WTC11 (cell line): ENCODE data around the gene VSIR. TPM values are rescaled to one million over a fixed set of nuclear protein-coding genes. Genes with fewer than 3 reads are reported as not detected.

Experiments
- ATAC-seq: fragments of 200-7000 bp; cut with Tn5 transposase; 2 replicates; pipeline ENCODE4 v1.10.0; 2021; ENCODE audit warnings: mild to moderate bottlenecking, moderate library complexity
- CTCF ChIA-PET: fragments of 300-600 bp; sonication (Branson Sonifier 250); formaldehyde crosslinking; loops from one replicate; lab custom pipeline; 2021; ENCODE audit warnings: antibody characterized with exemption; lab: Charles Lee
- POLR2A ChIA-PET: fragments of 350-600 bp; sonication (Branson Sonifier 250); formaldehyde crosslinking; loops from one replicate; lab custom pipeline; 2021; ENCODE audit warnings: antibody characterized with exemption; lab: Charles Lee
- DNase-seq: peaks from one replicate; pipeline ENCODE4 v3.0.0; 2021; ENCODE audit warnings: low spot score
- H3K27ac Mint-ChIP-seq: 2 replicates; pipeline ENCODE4 v1.8.0; 2021; ENCODE audit warnings: mixed read lengths
- H3K27me3 Mint-ChIP-seq: 2 replicates; pipeline ENCODE4 v1.8.0; 2021; ENCODE audit warnings: low read depth, mild to moderate bottlenecking, moderate library complexity, mixed read lengths
- H3K36me3 Mint-ChIP-seq: 2 replicates; pipeline ENCODE4 v1.8.0; 2021; ENCODE audit warnings: mixed read lengths
- H3K4me1 Mint-ChIP-seq: 2 replicates; pipeline ENCODE4 v1.8.0; 2022; ENCODE audit warnings: mixed read lengths
- H3K4me3 Mint-ChIP-seq: 2 replicates; pipeline ENCODE4 v1.8.0; 2021; ENCODE audit warnings: mild to moderate bottlenecking, moderate library complexity, mixed read lengths
- H3K9me3 Mint-ChIP-seq: 2 replicates; pipeline ENCODE4 v1.8.0; 2021; ENCODE audit warnings: mixed read lengths
- AFF4 ChIP-seq: sonication (generic); formaldehyde crosslinking; IDR thresholded peaks from 2 replicates; pipeline ENCODE4 v1.8.1; 2023; ENCODE audit warnings: mild to moderate bottlenecking, missing genetic modification reagents, borderline replicate concordance
- ATF6 ChIP-seq: sonication (generic); formaldehyde crosslinking; IDR thresholded peaks from 2 replicates; pipeline ENCODE4 v1.8.1; 2023; ENCODE audit warnings: mild to moderate bottlenecking, missing genetic modification reagents
- ELF4 ChIP-seq: sonication (generic); formaldehyde crosslinking; IDR thresholded peaks from 2 replicates; pipeline ENCODE4 v1.8.1; 2022; ENCODE audit warnings: low read depth, mild to moderate bottlenecking, moderate library complexity, missing genetic modification reagents
- EMX1 ChIP-seq: fragments of 250-450 bp; sonication (Bioruptor Pico); IDR thresholded peaks from 2 replicates; pipeline ENCODE4 v1.8.0; 2021; ENCODE audit warnings: mild to moderate bottlenecking
- GABPB1 ChIP-seq: sonication (generic); formaldehyde crosslinking; IDR thresholded peaks from 2 replicates; pipeline ENCODE4 v1.8.1; 2023; ENCODE audit warnings: mild to moderate bottlenecking, missing genetic modification reagents
- HMGXB4 ChIP-seq: sonication (generic); formaldehyde crosslinking; IDR thresholded peaks from 2 replicates; pipeline ENCODE4 v1.8.1; 2023; ENCODE audit warnings: mild to moderate bottlenecking, moderate library complexity, missing genetic modification reagents
- MAX ChIP-seq: sonication (generic); formaldehyde crosslinking; IDR thresholded peaks from 2 replicates; pipeline ENCODE4 v1.8.0; 2022; ENCODE audit warnings: mild to moderate bottlenecking, missing genetic modification reagents
- NR2C2 ChIP-seq: sonication (generic); formaldehyde crosslinking; IDR thresholded peaks from 2 replicates; pipeline ENCODE4 v1.8.0; 2022; ENCODE audit warnings: mild to moderate bottlenecking, missing genetic modification reagents
- OVOL2 ChIP-seq: fragments of 250-450 bp; sonication (Bioruptor Pico); IDR thresholded peaks from 2 replicates; pipeline ENCODE4 v1.9.0; 2021; ENCODE audit warnings: mild to moderate bottlenecking, borderline replicate concordance
- RELA ChIP-seq: sonication (generic); formaldehyde crosslinking; IDR thresholded peaks from 2 replicates; pipeline ENCODE4 v1.8.1; 2022; ENCODE audit warnings: missing genetic modification reagents, mild to moderate bottlenecking, borderline replicate concordance
- RORB ChIP-seq: fragments of 250-450 bp; sonication (Bioruptor Pico); IDR thresholded peaks from 2 replicates; pipeline ENCODE4 v1.9.0; 2021; ENCODE audit warnings: mild to moderate bottlenecking
- SOX15 ChIP-seq: fragments of 250-450 bp; sonication (Bioruptor Pico); IDR thresholded peaks from 2 replicates; pipeline ENCODE4 v1.9.0; 2021; ENCODE audit warnings: mild to moderate bottlenecking
- SP1 ChIP-seq: sonication (generic); formaldehyde crosslinking; conservative IDR thresholded peaks from 2 replicates; pipeline ENCODE4 v1.8.1; 2022; ENCODE audit warnings: missing genetic modification reagents
- TCF7 ChIP-seq: sonication (generic); formaldehyde crosslinking; IDR thresholded peaks from 2 replicates; pipeline ENCODE4 v1.8.0; 2022; ENCODE audit warnings: mild to moderate bottlenecking, low read depth, missing genetic modification reagents, moderate library complexity
- TEAD4 ChIP-seq: sonication (generic); formaldehyde crosslinking; IDR thresholded peaks from 2 replicates; pipeline ENCODE4 v1.8.0; 2022; ENCODE audit warnings: mild to moderate bottlenecking, missing genetic modification reagents
- ZBTB21 ChIP-seq: sonication (generic); formaldehyde crosslinking; IDR thresholded peaks from 2 replicates; pipeline ENCODE4 v1.8.1; 2023; ENCODE audit warnings: mild to moderate bottlenecking, missing genetic modification reagents, borderline replicate concordance
- ZNF263 ChIP-seq: sonication (generic); formaldehyde crosslinking; IDR thresholded peaks from 2 replicates; pipeline ENCODE4 v1.8.1; 2022; ENCODE audit warnings: low read depth, mild to moderate bottlenecking, moderate library complexity, missing genetic modification reagents
- total RNA-seq: library from RNA; stranded (reverse); gene quantifications from 3 replicates; pipeline ENCODE4 v1.2.3, GENCODE V29; 2021
- TF ChIP-seq, protein P1 (sequence below): sonication (generic); formaldehyde crosslinking; IDR thresholded peaks from 2 replicates; pipeline ENCODE4 v1.8.0; 2023; ENCODE audit warnings: mild to moderate bottlenecking, missing genetic modification reagents
- TF ChIP-seq, protein P2 (sequence below): fragments of 250-450 bp; sonication (Bioruptor Pico); IDR thresholded peaks from 2 replicates; pipeline ENCODE4 v1.8.0; 2021; ENCODE audit warnings: mild to moderate bottlenecking

Gene VSIR
- total RNA-seq, 1 experiment from 2014 or later = 0.74 TPM

- CTCF ChIA-PET = interaction anchor here (0.8 to 1.9 kb wide), 4 partner anchors 23 to 50 kb away, joined by 4 to 5 read pairs (median 4); partner anchors contain the start of gene VSIR
- no peak for ATAC-seq
- H3K4me1 Mint-ChIP-seq = peaks cover 9% of the 10 kb centered on the region
- H3K4me3 Mint-ChIP-seq = no peak overlapping the region
- no peaks in the 10 kb centered on the region for H3K36me3 Mint-ChIP-seq
- DNase-seq = no peak
- no peak overlapping the region for H3K27ac Mint-ChIP-seq
- no peak for TF ChIP-seq TCF7
- TF ChIP-seq SOX15 (CRISPR knock-in tag) = no peak
- TF ChIP-seq ZNF263 = no peak
- TF ChIP-seq MAX = no peak
- no peak for TF ChIP-seq OVOL2 (CRISPR knock-in tag)
- TF ChIP-seq, protein P1, sequence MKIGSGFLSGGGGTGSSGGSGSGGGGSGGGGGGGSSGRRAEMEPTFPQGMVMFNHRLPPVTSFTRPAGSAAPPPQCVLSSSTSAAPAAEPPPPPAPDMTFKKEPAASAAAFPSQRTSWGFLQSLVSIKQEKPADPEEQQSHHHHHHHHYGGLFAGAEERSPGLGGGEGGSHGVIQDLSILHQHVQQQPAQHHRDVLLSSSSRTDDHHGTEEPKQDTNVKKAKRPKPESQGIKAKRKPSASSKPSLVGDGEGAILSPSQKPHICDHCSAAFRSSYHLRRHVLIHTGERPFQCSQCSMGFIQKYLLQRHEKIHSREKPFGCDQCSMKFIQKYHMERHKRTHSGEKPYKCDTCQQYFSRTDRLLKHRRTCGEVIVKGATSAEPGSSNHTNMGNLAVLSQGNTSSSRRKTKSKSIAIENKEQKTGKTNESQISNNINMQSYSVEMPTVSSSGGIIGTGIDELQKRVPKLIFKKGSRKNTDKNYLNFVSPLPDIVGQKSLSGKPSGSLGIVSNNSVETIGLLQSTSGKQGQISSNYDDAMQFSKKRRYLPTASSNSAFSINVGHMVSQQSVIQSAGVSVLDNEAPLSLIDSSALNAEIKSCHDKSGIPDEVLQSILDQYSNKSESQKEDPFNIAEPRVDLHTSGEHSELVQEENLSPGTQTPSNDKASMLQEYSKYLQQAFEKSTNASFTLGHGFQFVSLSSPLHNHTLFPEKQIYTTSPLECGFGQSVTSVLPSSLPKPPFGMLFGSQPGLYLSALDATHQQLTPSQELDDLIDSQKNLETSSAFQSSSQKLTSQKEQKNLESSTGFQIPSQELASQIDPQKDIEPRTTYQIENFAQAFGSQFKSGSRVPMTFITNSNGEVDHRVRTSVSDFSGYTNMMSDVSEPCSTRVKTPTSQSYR = no peak
- no peak for TF ChIP-seq ZBTB21 (CRISPR knock-in tag)
- TF ChIP-seq, protein P2, sequence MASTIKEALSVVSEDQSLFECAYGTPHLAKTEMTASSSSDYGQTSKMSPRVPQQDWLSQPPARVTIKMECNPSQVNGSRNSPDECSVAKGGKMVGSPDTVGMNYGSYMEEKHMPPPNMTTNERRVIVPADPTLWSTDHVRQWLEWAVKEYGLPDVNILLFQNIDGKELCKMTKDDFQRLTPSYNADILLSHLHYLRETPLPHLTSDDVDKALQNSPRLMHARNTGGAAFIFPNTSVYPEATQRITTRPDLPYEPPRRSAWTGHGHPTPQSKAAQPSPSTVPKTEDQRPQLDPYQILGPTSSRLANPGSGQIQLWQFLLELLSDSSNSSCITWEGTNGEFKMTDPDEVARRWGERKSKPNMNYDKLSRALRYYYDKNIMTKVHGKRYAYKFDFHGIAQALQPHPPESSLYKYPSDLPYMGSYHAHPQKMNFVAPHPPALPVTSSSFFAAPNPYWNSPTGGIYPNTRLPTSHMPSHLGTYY = no peak
- no peak for TF ChIP-seq RELA (CRISPR knock-in tag)
- no peak for TF ChIP-seq ELF4
- no peak for TF ChIP-seq SP1 (CRISPR knock-in tag)
- no peak for TF ChIP-seq HMGXB4 (CRISPR knock-in tag)
- TF ChIP-seq AFF4 = no peak
- H3K9me3 Mint-ChIP-seq = no peaks in the 10 kb centered on the region
- POLR2A ChIA-PET = no interaction called here
- H3K27me3 Mint-ChIP-seq = peaks cover 3% of the 10 kb centered on the region; the same call in 1 of the 2 replicates
Observed at GRCh38 chr10:71723311-71723710, 50.0 kb downstream of the VSIR start.

DNA sequence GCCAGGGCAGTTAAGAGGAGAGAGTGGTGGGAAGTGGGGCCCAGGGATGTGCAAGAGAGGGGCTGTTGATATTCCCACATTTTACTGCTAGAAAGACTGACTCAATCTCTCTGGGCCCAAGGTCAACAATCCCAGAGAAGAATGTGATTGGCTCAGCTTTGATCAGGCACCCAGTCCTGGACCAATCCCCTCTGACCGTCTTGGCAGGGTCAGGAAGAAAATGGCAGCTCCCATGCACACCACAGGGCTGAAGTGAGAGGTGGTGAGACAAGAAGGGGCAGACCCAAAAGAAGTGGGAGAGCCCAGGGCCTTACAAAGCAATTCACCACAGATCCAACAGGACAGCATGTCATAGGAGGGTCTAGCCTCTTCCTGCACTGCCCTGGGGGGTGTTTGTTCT is 50.5 kb downstream of the VSIR start:
- DNase-seq (no peak), ATAC-seq (no peak)
- POLR2A ChIA-PET = no interaction called here
- CTCF ChIA-PET = interaction anchor here (0.8 to 1.9 kb wide), 2 partner anchors 25 to 50 kb away, joined by 4 to 5 read pairs; partner anchors contain the start of gene VSIR
- no peak overlapping the region for H3K27ac Mint-ChIP-seq
- H3K27me3 Mint-ChIP-seq = peaks cover 3% of the 10 kb centered on the region; the same call in 1 of the 2 replicates
- H3K4me3 Mint-ChIP-seq = no peak overlapping the region
- H3K36me3 Mint-ChIP-seq = no peaks in the 10 kb centered on the region
- peaks cover 9% of the 10 kb centered on the region for H3K4me1 Mint-ChIP-seq
- no peaks in the 10 kb centered on the region for H3K9me3 Mint-ChIP-seq
- TF ChIP-seq NR2C2 (CRISPR knock-in tag) (no peak), GABPB1 (CRISPR knock-in tag) (no peak), OVOL2 (CRISPR knock-in tag) (no peak), RORB (CRISPR knock-in tag) (no peak), ATF6 (CRISPR knock-in tag) (no peak), TEAD4 (CRISPR knock-in tag) (no peak), AFF4 (no peak), EMX1 (no peak)
